IMR-90 (cell line): ENCODE data around the gene DCAKD.

Source experiments
- CEBPB ChIP-seq: IDR thresholded peaks from 2 replicates; pipeline ENCODE4 v1.6.1; 2012; ENCODE audit warnings: low read depth, low read length, improper control_type of control experiment
- FOS ChIP-seq: fragments of 150-350 bp; IDR thresholded peaks from 2 replicates; pipeline ENCODE4 v1.6.1; 2016; ENCODE audit warnings: low read depth, low read length
- MXI1 ChIP-seq: IDR thresholded peaks from 2 replicates; pipeline ENCODE4 v1.6.1; 2012; ENCODE audit warnings: low read depth, mild to moderate bottlenecking, low read length, moderate library complexity, borderline replicate concordance
- POLR2A ChIP-seq: IDR thresholded peaks from 2 replicates; pipeline ENCODE4 v1.6.1; 2012; ENCODE audit warnings: mild to moderate bottlenecking, low read depth, low read length
- RFX5 ChIP-seq: IDR thresholded peaks from 2 replicates; pipeline ENCODE4 v1.8.0; 2012; ENCODE audit warnings: low read depth, mild to moderate bottlenecking, low read length, moderate library complexity
- TF ChIP-seq, protein P1 (sequence below): conservative IDR thresholded peaks from 2 replicates; pipeline ENCODE4 v1.5.1; 2012; ENCODE audit warnings: mild to moderate bottlenecking, low read depth, low read length, improper control_type of control experiment

DNA sequence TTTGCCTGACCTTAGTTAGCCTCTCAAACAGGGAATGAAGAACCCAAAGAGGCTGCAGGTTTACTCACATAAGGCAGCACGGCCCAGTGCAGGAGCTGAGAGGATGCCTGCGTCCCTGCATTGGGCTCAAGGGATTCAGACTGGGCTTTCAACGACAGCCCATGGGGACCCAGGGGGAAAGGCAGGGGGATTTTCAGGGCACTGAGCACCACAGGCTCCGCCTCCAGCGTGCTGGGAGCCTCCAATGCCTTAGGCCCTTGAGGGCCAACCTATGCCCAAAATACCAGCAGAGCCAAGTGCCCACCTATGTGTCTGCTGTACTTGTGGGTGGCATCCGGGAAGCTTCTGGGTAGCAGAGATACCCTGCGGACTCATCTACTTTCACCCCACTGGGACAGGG is 22.3 kb downstream of the DCAKD start:
- TF ChIP-seq MXI1 (no peak), RFX5 (no peak), FOS (no peak), CEBPB (no peak), POLR2A (no peak)
- TF ChIP-seq, protein P1, sequence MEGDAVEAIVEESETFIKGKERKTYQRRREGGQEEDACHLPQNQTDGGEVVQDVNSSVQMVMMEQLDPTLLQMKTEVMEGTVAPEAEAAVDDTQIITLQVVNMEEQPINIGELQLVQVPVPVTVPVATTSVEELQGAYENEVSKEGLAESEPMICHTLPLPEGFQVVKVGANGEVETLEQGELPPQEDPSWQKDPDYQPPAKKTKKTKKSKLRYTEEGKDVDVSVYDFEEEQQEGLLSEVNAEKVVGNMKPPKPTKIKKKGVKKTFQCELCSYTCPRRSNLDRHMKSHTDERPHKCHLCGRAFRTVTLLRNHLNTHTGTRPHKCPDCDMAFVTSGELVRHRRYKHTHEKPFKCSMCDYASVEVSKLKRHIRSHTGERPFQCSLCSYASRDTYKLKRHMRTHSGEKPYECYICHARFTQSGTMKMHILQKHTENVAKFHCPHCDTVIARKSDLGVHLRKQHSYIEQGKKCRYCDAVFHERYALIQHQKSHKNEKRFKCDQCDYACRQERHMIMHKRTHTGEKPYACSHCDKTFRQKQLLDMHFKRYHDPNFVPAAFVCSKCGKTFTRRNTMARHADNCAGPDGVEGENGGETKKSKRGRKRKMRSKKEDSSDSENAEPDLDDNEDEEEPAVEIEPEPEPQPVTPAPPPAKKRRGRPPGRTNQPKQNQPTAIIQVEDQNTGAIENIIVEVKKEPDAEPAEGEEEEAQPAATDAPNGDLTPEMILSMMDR = no peak
